MCF 10A (cell line): ENCODE results near the gene SBF2. TPM values are rescaled to one million over a fixed set of nuclear protein-coding genes. Genes with fewer than 3 reads are reported as not detected.
"Not testable (repeated sequence)": the region's sequence is repeated elsewhere in the genome, so short reads cannot be mapped to it uniquely, and the experiment has no call there.

Experiments used
- BruUV-seq: library from RNA; stranded (reverse); fragments of 400-500 nt; replicated peaks from 2 replicates; lab custom pipeline; 2021; lab: Mats Ljungman, UMichigan
- CTCF ChIA-PET: fragments of 300-600 bp; sonication (Branson Sonifier 250); formaldehyde crosslinking; extraction: SDS; loops from one replicate; lab custom pipeline; 2021; ENCODE audit warnings: antibody characterized with exemption, inconsistent platforms; lab: Yijun Ruan, JAX
- POLR2A ChIA-PET: fragments of 300-600, 350-650 bp; sonication (Branson Sonifier 250); formaldehyde crosslinking; extraction: SDS; loops from one replicate; lab custom pipeline; 2020; ENCODE audit warnings: antibody characterized with exemption, inconsistent platforms; lab: Yijun Ruan, JAX
- DNase-seq: peaks from one replicate; pipeline ENCODE4 v3.0.0-alpha.2; 2018; ENCODE audit not compliant: unreplicated experiment
- H3K27ac Mint-ChIP-seq: one replicate; pipeline ENCODE4 v1.8.0; 2022; ENCODE audit warnings: mild to moderate bottlenecking, low read depth, mixed read lengths; ENCODE audit not compliant: unreplicated experiment
- H3K27me3 Mint-ChIP-seq: one replicate; pipeline ENCODE4 v1.8.0; 2022; ENCODE audit warnings: mixed read lengths; ENCODE audit not compliant: insufficient read depth, unreplicated experiment
- H3K36me3 Mint-ChIP-seq: one replicate; pipeline ENCODE4 v1.8.0; 2022; ENCODE audit warnings: mild to moderate bottlenecking, moderate library complexity, mixed read lengths; ENCODE audit not compliant: insufficient read depth, unreplicated experiment
- H3K4me1 Mint-ChIP-seq: one replicate; pipeline ENCODE4 v1.8.0; 2022; ENCODE audit warnings: mixed read lengths; ENCODE audit not compliant: insufficient read depth, unreplicated experiment
- H3K4me3 Mint-ChIP-seq: one replicate; pipeline ENCODE4 v1.8.0; 2022; ENCODE audit warnings: mild to moderate bottlenecking, moderate library complexity, mixed read lengths; ENCODE audit not compliant: unreplicated experiment
- H3K9me3 Mint-ChIP-seq: one replicate; pipeline ENCODE4 v1.8.0; 2022; ENCODE audit warnings: mixed read lengths; ENCODE audit not compliant: unreplicated experiment
- intact Hi-C: fragments of 100-400 bp; cut with micrococcal nuclease; formaldehyde crosslinking; loops from 2 replicates; pipeline ENCODE4 v1.14.1; 2022
- total RNA-seq: library from RNA; stranded (reverse); gene quantifications from 2 replicates; pipeline ENCODE4 v1.2.3, GENCODE V29; 2022
- TF ChIP-seq, protein P1 (sequence below): fragments of 200-600 bp; IDR thresholded peaks from one replicate; pipeline ENCODE4 v1.8.0; 2022; ENCODE audit warnings: antibody characterized with exemption, mild to moderate bottlenecking; ENCODE audit not compliant: unreplicated experiment

Gene SBF2
- total RNA-seq, 1 experiment from 2014 or later, result 28.3 TPM

DNA sequence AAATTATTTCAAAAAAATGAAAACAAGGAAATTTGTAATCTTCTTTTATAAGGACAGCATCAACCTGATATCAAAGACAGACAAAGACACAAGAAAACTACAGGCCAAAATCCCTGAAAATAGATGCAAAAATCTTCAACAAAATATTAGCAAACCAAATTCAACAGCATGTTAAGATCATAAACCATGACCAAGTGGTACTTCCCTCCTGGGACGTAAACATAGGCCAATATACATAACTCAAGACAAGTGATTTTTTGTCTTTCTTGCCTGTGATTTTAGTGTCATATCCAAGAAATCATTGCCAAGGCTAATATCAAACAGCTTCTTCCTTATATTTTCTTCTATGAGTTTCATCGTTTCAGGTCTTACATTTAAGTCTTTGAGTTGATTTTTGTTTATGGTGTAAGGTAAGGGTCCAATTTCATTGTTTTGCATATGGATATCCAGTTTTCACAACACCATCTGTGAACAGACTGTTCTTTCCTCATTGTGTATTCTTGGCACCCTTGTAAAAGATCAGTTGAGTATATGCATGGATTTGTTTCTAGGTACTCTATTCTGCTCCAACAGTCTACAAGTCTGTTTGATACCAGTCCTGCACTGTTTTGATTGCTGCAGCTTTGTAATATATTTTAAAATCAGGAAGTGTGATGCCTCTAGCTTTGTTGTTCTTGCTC lies 50.0 kb downstream of the SBF2 start:
- H3K27ac Mint-ChIP-seq, result no peak overlapping the region
- no TSS peak for BruUV-seq
- H3K4me1 Mint-ChIP-seq, result peaks cover 19% of the 10 kb centered on the region
- no peaks in the 10 kb centered on the region for H3K36me3 Mint-ChIP-seq
- no peaks in the 10 kb centered on the region for H3K27me3 Mint-ChIP-seq
- ChIA-PET POLR2A (interaction anchor here (0.6 to 6.1 kb wide), 6 partner anchors 9 to 485 kb away, joined by 3 to 44 read pairs (median 3); partner anchors contain the start of gene ADM), CTCF (interaction anchor here (0.6 to 0.8 kb wide), 3 partner anchors 12 to 60 kb away, joined by 3 read pairs; no protein-coding TSS in a partner anchor)
- intact Hi-C loops, result no loop called here
- no peak for DNase-seq
- H3K4me3 Mint-ChIP-seq, result no peak overlapping the region
- no peaks in the 10 kb centered on the region for H3K9me3 Mint-ChIP-seq
- TF ChIP-seq, protein P1, sequence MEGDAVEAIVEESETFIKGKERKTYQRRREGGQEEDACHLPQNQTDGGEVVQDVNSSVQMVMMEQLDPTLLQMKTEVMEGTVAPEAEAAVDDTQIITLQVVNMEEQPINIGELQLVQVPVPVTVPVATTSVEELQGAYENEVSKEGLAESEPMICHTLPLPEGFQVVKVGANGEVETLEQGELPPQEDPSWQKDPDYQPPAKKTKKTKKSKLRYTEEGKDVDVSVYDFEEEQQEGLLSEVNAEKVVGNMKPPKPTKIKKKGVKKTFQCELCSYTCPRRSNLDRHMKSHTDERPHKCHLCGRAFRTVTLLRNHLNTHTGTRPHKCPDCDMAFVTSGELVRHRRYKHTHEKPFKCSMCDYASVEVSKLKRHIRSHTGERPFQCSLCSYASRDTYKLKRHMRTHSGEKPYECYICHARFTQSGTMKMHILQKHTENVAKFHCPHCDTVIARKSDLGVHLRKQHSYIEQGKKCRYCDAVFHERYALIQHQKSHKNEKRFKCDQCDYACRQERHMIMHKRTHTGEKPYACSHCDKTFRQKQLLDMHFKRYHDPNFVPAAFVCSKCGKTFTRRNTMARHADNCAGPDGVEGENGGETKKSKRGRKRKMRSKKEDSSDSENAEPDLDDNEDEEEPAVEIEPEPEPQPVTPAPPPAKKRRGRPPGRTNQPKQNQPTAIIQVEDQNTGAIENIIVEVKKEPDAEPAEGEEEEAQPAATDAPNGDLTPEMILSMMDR, result no peak

DNA sequence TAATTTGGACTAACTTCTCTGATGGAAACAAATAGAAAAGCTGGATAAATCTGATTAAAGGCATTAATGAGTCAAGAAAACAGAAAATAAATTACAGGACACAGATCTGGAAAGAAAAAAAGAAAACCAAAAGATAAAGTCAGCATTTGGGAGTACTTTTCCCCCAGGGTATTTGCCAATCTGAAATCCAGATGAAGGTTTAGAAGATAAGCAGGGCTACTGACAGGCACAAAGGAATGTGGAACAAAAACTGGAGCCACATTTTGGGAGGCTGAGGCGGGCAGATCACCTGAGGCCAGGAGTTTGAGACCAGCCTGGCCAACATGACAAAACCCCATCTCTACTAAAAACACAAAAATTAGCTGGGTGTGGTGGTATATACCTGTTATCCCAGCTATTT lies 57.2 kb downstream of the SBF2 start:
- intact Hi-C loops, result no loop called here
- no peaks in the 10 kb centered on the region for H3K9me3 Mint-ChIP-seq

DNA sequence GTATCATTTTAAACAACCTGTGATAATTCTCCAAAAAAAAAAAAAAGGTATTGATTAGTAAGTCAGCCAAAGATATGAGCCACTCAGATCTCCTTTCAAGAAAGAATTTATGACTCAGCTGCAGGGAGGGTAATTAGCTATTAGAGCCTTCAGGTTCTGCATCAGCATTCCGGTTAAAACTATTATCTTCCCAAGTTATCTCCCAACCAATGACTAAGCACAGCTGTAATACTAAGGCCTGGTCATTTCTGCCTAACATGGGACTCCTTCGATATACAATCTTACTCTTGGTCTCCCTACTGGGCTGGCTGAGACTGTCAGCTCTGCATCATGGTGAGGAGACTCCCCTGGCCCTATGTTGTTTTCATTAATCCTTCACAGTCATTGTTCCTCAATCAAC lies 60.4 kb downstream of the SBF2 start:
- H3K4me1 Mint-ChIP-seq, result peaks cover 7% of the 10 kb centered on the region
- no peak overlapping the region for H3K27ac Mint-ChIP-seq
- no peaks in the 10 kb centered on the region for H3K27me3 Mint-ChIP-seq
- intact Hi-C loops, result no loop called here
- BruUV-seq, result no TSS peak
- peak; percentile 32 for DNase-seq
- ChIA-PET POLR2A (interaction anchor here (0.5 to 5.4 kb wide), 8 partner anchors 10 to 371 kb away, joined by 3 to 47 read pairs (median 4); partner anchors contain the start of gene ADM), CTCF (interaction anchor here (0.6 to 1.3 kb wide), 5 partner anchors 25 to 476 kb away, joined by 3 to 4 read pairs (median 3); no protein-coding TSS in a partner anchor)
- TF ChIP-seq, protein P1, result no peak
- H3K4me3 Mint-ChIP-seq, result no peak overlapping the region
- peaks cover 7% of the 10 kb centered on the region for H3K9me3 Mint-ChIP-seq
- H3K36me3 Mint-ChIP-seq, result no peaks in the 10 kb centered on the region

More for the DNA sequence above, 57.2 kb downstream of the SBF2 start:
- Mint-ChIP-seq H3K27ac (no peak overlapping the region), H3K4me3 (no peak overlapping the region), H3K36me3 (no peaks in the 10 kb centered on the region), H3K4me1 (peaks cover 17% of the 10 kb centered on the region), H3K27me3 (no peaks in the 10 kb centered on the region)
- ChIA-PET CTCF (interaction anchor here (0.7 kb wide), 2 partner anchors 26 to 296 kb away, joined by 3 read pairs; no protein-coding TSS in a partner anchor), POLR2A (interaction anchor here (0.9 to 5.4 kb wide), 2 partner anchors 67 to 420 kb away, joined by 4 to 47 read pairs; partner anchors contain the start of gene ADM)
- BruUV-seq, result no TSS peak
- no peak for DNase-seq
- TF ChIP-seq, protein P1, result no peak

DNA sequence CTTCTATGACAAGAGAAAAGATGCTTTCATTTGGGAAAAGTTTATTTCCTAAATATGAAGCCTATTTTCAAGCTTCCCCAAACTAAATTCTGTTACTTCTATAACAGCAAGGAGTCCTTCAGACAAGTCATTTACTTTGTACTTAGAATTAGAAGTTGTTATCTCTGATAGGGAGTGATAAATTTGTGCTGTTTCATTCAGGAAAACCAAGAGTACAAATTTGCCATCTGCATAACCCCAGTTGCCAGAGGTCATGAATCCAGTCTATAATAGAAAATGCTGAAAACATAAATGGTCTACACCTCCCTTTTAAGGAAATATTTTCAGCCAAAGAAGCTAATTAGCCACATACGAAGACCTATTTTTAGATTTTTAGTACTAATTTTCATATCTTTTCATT lies 61.3 kb downstream of the SBF2 start:
- peaks cover 7% of the 10 kb centered on the region for H3K4me1 Mint-ChIP-seq
- DNase-seq, result no peak
- POLR2A ChIA-PET, result interaction anchor here (0.6 to 5.4 kb wide), 8 partner anchors 10 to 221 kb away, joined by 3 to 47 read pairs (median 4); partner anchors contain the start of gene ADM
- intact Hi-C loops, result no loop called here
- BruUV-seq, result no TSS peak
- TF ChIP-seq, protein P1, result no peak
- no peaks in the 10 kb centered on the region for H3K27me3 Mint-ChIP-seq
- H3K36me3 Mint-ChIP-seq, result no peaks in the 10 kb centered on the region
- peaks cover 7% of the 10 kb centered on the region for H3K9me3 Mint-ChIP-seq
- H3K27ac Mint-ChIP-seq, result no peak overlapping the region
- no peak overlapping the region for H3K4me3 Mint-ChIP-seq
- CTCF ChIA-PET, result interaction anchor here (1.3 kb wide), 1 partner anchor 24 kb away, joined by 3 read pairs; no protein-coding TSS in a partner anchor

DNA sequence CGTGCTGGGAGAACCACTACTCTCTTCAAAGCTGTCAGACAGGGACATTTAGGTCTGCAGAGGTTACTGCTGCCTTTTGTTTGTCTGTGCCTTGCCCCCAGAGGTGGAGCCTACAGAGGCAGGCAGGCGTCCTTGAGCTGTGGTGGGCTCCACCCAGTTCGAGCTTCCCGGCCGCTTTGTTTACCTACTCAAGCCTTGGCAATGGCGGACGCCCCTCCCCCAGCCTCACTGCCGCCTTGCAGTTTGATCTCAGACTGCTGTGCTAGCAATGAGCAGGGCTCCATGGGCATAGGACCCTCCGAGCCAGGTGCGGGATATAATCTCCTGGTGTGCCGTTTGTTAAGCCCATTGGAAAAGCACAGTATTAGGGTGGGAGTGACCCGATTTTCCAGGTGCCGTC lies 62.2 kb downstream of the SBF2 start:
- H3K4me1 Mint-ChIP-seq, H3K27ac Mint-ChIP-seq, intact Hi-C loops, H3K27me3 Mint-ChIP-seq, H3K9me3 Mint-ChIP-seq, H3K36me3 Mint-ChIP-seq, DNase-seq, CTCF ChIA-PET, H3K4me3 Mint-ChIP-seq, BruUV-seq: not testable (repeated sequence)
- POLR2A ChIA-PET, result interaction anchor here (0.8 to 5.4 kb wide), 3 partner anchors 9 to 77 kb away, joined by 5 to 47 read pairs (median 6); partner anchors contain the start of gene ADM
